Hepatocyte (in vitro differentiated cells): Measurements from ENCODE around the gene PPP2R5C.

Experiments
- CTCF ChIP-seq: fragments of 200-600 bp; sonication (generic); IDR thresholded peaks from 2 replicates; pipeline ENCODE4 v1.5.1; 2016; ENCODE audit warnings: antibody characterized with exemption, mild to moderate bottlenecking; ENCODE audit not compliant: poor library complexity
- EZH2 ChIP-seq: fragments of 200-600 bp; sonication (generic); IDR thresholded peaks from 2 replicates; pipeline ENCODE4 v1.6.1; 2016; ENCODE audit warnings: antibody characterized with exemption, mild to moderate bottlenecking, borderline replicate concordance
- EZH2phosphoT487 ChIP-seq: fragments of 200-600 bp; sonication (generic); IDR thresholded peaks from one replicate; pipeline ENCODE4 v1.6.1; 2018; ENCODE audit warnings: antibody characterized with exemption, mild to moderate bottlenecking, low read depth, moderate library complexity; ENCODE audit not compliant: unreplicated experiment, severe bottlenecking

- TF ChIP-seq CTCF (no peak), EZH2 (no peak), EZH2phosphoT487 (no peak)
Observed at GRCh38 chr14:101833045-101833444, 71.5 kb downstream of the PPP2R5C start.
